GM19397 (cell line): ENCODE data around the gene MED16.
"Not testable (repeated sequence)": the region's sequence is repeated elsewhere in the genome, so short reads cannot be mapped to it uniquely, and the experiment has no call there.

Source experiments
- ATAC-seq: cut with Tn5 transposase; IDR thresholded peaks from one replicate; pipeline ENCODE4 v1.9.1; 2021; ENCODE audit warnings: mild to moderate bottlenecking, moderate library complexity; ENCODE audit not compliant: unreplicated experiment

MED16 gene

GRCh38 chr19:858868-859843, 33.8 kb downstream of the MED16 start, which contains the start of gene CFD:
TSS of gene CFD (plus strand) at chr19:859664. CDS start at chr19:859690, 26 bp downstream.
- no peak for ATAC-seq

- ATAC-seq, result no peak
Observed at GRCh38 chr19:858284-858683, 34.7 kb downstream of the MED16 start.

GRCh38 chr19:855566-856120, 37.3 kb downstream of the MED16 start:
- ATAC-seq, result no peak

- ATAC-seq, result no peak
Observed at GRCh38 chr19:855142-855541, 37.8 kb downstream of the MED16 start.

GRCh38 chr19:854549-854948, 38.4 kb downstream of the MED16 start:
- ATAC-seq, result no peak

GRCh38 chr19:853614-854220, 39.3 kb downstream of the MED16 start:
- not testable (repeated sequence) for ATAC-seq

GRCh38 chr19:853014-853585, 39.9 kb downstream of the MED16 start:
- no peak for ATAC-seq

GRCh38 chr19:852136-853013, 40.6 kb downstream of the MED16 start, which contains the start of gene ELANE:
TSS of gene ELANE (plus strand) at chr19:852303. CDS start at chr19:852329, 26 bp downstream.
- no peak for ATAC-seq

GRCh38 chr19:850979-851335, 42.0 kb downstream of the MED16 start:
- ATAC-seq, result no peak

- no peak for ATAC-seq
Observed at GRCh38 chr19:850221-850978, 42.6 kb downstream of the MED16 start.

- not testable (repeated sequence) for ATAC-seq
Observed at GRCh38 chr19:849195-849594, 43.8 kb downstream of the MED16 start.

- no peak for ATAC-seq
Observed at GRCh38 chr19:848386-848921, 44.5 kb downstream of the MED16 start.

GRCh38 chr19:845707-846521, 47.1 kb downstream of the MED16 start:
- ATAC-seq, result no peak

- no peak for ATAC-seq
Observed at GRCh38 chr19:844546-844971, 48.4 kb downstream of the MED16 start.

- no peak for ATAC-seq
Observed at GRCh38 chr19:843836-844545, 49.0 kb downstream of the MED16 start.

- no peak for ATAC-seq
Observed at GRCh38 chr19:843180-843835, 49.7 kb downstream of the MED16 start.

- ATAC-seq, result not testable (repeated sequence)
Observed at GRCh38 chr19:842802-843179, 50.2 kb downstream of the MED16 start.
